Tibial nerve (tissue), 4 donors: Measurements from ENCODE around the gene NRXN3.

Experiments used
- EP300 ChIP-seq, 2 donors: sonication (generic); formaldehyde crosslinking; IDR thresholded peaks; one replicate each; pipeline ENCODE4 v1.6.1; 2017; ENCODE audit warnings: antibody characterized with exemption in 2 of 2, mild to moderate bottlenecking in 1 of 2
- POLR2A ChIP-seq, 2 donors: fragments of 450-650 bp; IDR thresholded peaks; one replicate each; pipeline ENCODE4 v1.6.1; 2017; ENCODE audit warnings: antibody characterized with exemption in 2 of 2, mild to moderate bottlenecking in 2 of 2, moderate library complexity in 2 of 2
- TF ChIP-seq, protein P1 (sequence below), 5 experiments: fragments of 200-600 bp in 3 of 5; fragments of 450-650 bp in 2 of 5; sonication (generic) in 3 of 5; IDR thresholded peaks; one replicate each; pipeline ENCODE4 v1.5.1; 2016 to 2019; ENCODE audit warnings: antibody characterized with exemption in 5 of 5, mild to moderate bottlenecking in 3 of 5, moderate library complexity in 2 of 5

DNA sequence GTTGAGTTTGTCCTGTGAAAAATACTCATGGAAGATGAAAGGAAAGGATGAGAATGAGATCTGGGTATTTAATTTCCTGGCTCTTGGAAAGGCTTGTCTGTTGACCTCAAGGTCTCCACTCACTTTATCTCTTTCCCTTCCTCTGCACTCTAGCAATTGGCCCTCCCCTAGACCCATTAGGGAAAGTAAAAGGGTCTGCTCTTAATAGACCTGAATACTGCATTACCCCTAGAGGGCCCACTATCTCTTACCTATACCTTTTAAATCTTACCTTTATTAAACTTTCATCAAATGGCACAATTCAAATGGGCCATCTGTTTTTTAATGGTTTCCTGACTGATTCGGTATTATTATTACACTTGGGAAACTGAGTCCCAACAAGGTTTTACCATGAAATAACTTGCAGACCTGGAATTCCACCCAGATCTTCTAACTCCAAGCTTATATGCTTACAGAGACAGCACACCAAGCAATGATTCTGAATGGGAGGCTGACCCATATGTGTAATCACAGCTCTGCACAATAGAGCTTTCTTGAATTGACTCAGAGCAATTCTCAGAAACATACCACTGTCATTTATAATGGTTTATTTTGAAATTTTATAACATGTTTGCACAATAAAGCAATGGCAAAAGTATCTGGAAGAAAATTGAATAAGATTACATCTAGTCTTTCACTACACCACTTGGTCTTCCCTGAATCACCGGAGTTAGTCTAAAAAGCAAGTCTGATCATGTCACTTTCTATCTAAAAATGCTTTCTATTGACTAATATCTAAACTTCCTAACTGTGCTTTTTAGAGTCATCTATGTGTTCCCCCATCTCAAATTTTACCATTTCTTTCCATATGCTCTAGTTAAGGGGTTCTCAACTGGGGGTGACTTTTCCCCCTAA lies 618.5 kb downstream of the NRXN3 start:
- TF ChIP-seq, protein P1, sequence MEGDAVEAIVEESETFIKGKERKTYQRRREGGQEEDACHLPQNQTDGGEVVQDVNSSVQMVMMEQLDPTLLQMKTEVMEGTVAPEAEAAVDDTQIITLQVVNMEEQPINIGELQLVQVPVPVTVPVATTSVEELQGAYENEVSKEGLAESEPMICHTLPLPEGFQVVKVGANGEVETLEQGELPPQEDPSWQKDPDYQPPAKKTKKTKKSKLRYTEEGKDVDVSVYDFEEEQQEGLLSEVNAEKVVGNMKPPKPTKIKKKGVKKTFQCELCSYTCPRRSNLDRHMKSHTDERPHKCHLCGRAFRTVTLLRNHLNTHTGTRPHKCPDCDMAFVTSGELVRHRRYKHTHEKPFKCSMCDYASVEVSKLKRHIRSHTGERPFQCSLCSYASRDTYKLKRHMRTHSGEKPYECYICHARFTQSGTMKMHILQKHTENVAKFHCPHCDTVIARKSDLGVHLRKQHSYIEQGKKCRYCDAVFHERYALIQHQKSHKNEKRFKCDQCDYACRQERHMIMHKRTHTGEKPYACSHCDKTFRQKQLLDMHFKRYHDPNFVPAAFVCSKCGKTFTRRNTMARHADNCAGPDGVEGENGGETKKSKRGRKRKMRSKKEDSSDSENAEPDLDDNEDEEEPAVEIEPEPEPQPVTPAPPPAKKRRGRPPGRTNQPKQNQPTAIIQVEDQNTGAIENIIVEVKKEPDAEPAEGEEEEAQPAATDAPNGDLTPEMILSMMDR (IDR thresholded peaks at IDR 0.05): no peak
- no peak for TF ChIP-seq EP300 (IDR thresholded peaks at IDR 0.05)
- no peak for TF ChIP-seq POLR2A (IDR thresholded peaks at IDR 0.05)
